Lower leg skin (tissue), 4 donors: ENCODE data around the gene ST6GAL1. TPM values are rescaled to one million over a fixed set of nuclear protein-coding genes. Genes with fewer than 3 reads are reported as not detected.
"Not testable (repeated sequence)": the region's sequence is repeated elsewhere in the genome, so short reads cannot be mapped to it uniquely, and the experiment has no call there.

ENCODE experiments used
- DNase-seq, 2 donors: peaks; one replicate each; pipeline ENCODE4 v3.0.0-alpha.2; 2019; ENCODE audit warnings: low spot score in 2 of 2
- H3K4me3 ChIP-seq: fragments of 200-600 bp; sonication (generic); 2 replicates; pipeline ENCODE4 v1.5.1; 2017; ENCODE audit warnings: mild to moderate bottlenecking, low read depth; ENCODE audit not compliant: poor library complexity, severe bottlenecking
- CTCF ChIP-seq, 3 donors: fragments of 450-650 bp; IDR thresholded peaks; one replicate each; pipeline ENCODE4 v1.5.1; 2016; ENCODE audit warnings: antibody characterized with exemption in 3 of 3, mild to moderate bottlenecking in 3 of 3, moderate library complexity in 2 of 3
- POLR2A ChIP-seq, 2 donors: fragments of 450-650 bp; IDR thresholded peaks; one replicate each; pipeline ENCODE4 v1.6.1; 2016 to 2017; ENCODE audit warnings: antibody characterized with exemption in 2 of 2, mild to moderate bottlenecking in 1 of 2, moderate library complexity in 1 of 2
- WGBS, 2 donors: methylation state at CpG; one replicate each; pipeline ENCODE4 v1.1.5; 2018; 5-methylcytosine and 5-hydroxymethylcytosine counted together
- intact Hi-C: fragments of 100-400 bp; cut with DNase I; formaldehyde crosslinking; loops from one replicate; pipeline ENCODE4 v1.15.0; 2023; ENCODE audit warnings: low total_unique reads
- total RNA-seq, 4 donors: library from RNA; depleted of rRNA; stranded (reverse); fragments of >200 nt; gene quantifications; one replicate each; pipeline ENCODE4 v1.1.0, GENCODE V29; 2016

ST6GAL1 gene
- total RNA-seq, 4 donors from 2014 or later, result 12.8 to 44.5 (median 25.2) TPM

- DNase-seq, result no peak
- WGBS, 2 donors, result 92 to 93% methylated on average over 7 of the region's 7 CpGs
- TF ChIP-seq CTCF (IDR thresholded peaks at IDR 0.05), result no peak
- no peak for TF ChIP-seq POLR2A (IDR thresholded peaks at IDR 0.05)
- intact Hi-C loops, result no loop called here
- no peak overlapping the region for H3K4me3 ChIP-seq
Measured at GRCh38 chr3:186951640-186952552, 21.6 kb downstream of the ST6GAL1 start.

- no peak overlapping the region for H3K4me3 ChIP-seq
- no peak for TF ChIP-seq CTCF (IDR thresholded peaks at IDR 0.05)
- TF ChIP-seq POLR2A (IDR thresholded peaks at IDR 0.05), result no peak
- DNase-seq, result no peak
- WGBS, 2 donors, result 65 to 68% methylated on average over 4 of the region's 4 CpGs
- intact Hi-C loops, result no loop called here
Measured at GRCh38 chr3:186953011-186953487, 22.7 kb downstream of the ST6GAL1 start.

- DNase-seq, H3K4me3 ChIP-seq, intact Hi-C loops: not testable (repeated sequence)
- 74 to 77% methylated on average over 6 of the region's 6 CpGs for WGBS, 2 donors
Measured at GRCh38 chr3:186953992-186954699, 23.8 kb downstream of the ST6GAL1 start.

GRCh38 chr3:186955898-186956696 lies 25.8 kb downstream of the ST6GAL1 start:
- H3K4me3 ChIP-seq, result no peak overlapping the region
- DNase-seq, result no peak
- intact Hi-C loops, result no loop called here
- WGBS, 2 donors, result 77 to 86% methylated on average over 9 of the region's 9 CpGs
- TF ChIP-seq POLR2A (IDR thresholded peaks at IDR 0.05) (no peak), CTCF (IDR thresholded peaks at IDR 0.05) (no peak)

GRCh38 chr3:186959029-186959624 lies 28.8 kb downstream of the ST6GAL1 start:
- H3K4me3 ChIP-seq, result no peak overlapping the region
- TF ChIP-seq CTCF (IDR thresholded peaks at IDR 0.05) (no peak), POLR2A (IDR thresholded peaks at IDR 0.05) (no peak)
- intact Hi-C loops, result no loop called here
- WGBS, 2 donors, result 94 to 97% methylated on average over 3 of the region's 3 CpGs
- DNase-seq, result no peak
